Activated naive CD8-positive, alpha-beta T cell treated with anti-CD3 and anti-CD28 coated beads for 36 hours (primary cell): ENCODE measurements around the gene DHX30. TPM values are rescaled to one million over a fixed set of nuclear protein-coding genes. Genes with fewer than 3 reads are reported as not detected.
"Not testable (repeated sequence)": the region's sequence is repeated elsewhere in the genome, so short reads cannot be mapped to it uniquely, and the experiment has no call there.

ENCODE experiments used
- DNase-seq: peaks from one replicate; pipeline ENCODE4 v3.0.0; 2021
- H3K27ac Mint-ChIP-seq: one replicate; pipeline ENCODE4 v1.8.0; 2022; ENCODE audit warnings: mild to moderate bottlenecking, moderate library complexity, mixed read lengths
- H3K27me3 Mint-ChIP-seq: one replicate; pipeline ENCODE4 v1.8.0; 2022; ENCODE audit warnings: mild to moderate bottlenecking, mixed read lengths
- H3K36me3 Mint-ChIP-seq: one replicate; pipeline ENCODE4 v1.8.0; 2021; ENCODE audit warnings: mild to moderate bottlenecking, mixed read lengths
- H3K4me1 Mint-ChIP-seq: one replicate; pipeline ENCODE4 v1.8.0; 2021; ENCODE audit warnings: mixed read lengths
- H3K4me3 Mint-ChIP-seq: one replicate; pipeline ENCODE4 v1.8.0; 2022; ENCODE audit warnings: mild to moderate bottlenecking, moderate library complexity, mixed read lengths
- H3K9me3 Mint-ChIP-seq: one replicate; pipeline ENCODE4 v1.8.0; 2022; ENCODE audit warnings: mixed read lengths
- total RNA-seq, 2 experiments: library from RNA; stranded (reverse); gene quantifications; one replicate each; pipeline ENCODE4 v1.2.3, GENCODE V29; 2021

The DHX30 gene
- total RNA-seq, 2 experiments from 2014 or later: 105 to 110 TPM

DNA sequence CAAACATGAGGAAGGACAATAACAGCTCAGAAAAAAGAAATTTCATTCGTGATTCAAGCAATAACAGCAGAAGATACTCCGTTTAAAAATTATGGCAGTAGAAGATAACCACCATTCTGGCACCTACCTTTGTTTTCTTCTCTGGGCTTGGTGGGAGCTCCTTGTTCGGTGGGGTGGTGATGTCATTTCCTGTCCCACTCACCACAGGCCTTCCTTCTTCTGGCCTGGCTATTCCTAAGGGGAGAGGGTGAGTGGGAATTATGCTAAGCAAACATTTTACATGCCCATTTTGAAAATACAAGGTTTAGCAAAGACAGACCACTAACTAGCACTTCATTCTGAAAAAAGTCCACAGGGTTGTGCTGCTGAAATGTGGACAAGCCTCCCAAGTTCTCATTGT, 74.4 kb downstream of the DHX30 start:
- H3K4me1 Mint-ChIP-seq: peaks cover 12% of the 10 kb centered on the region
- H3K4me3 Mint-ChIP-seq: no peak overlapping the region
- DNase-seq: no peak
- H3K36me3 Mint-ChIP-seq: peaks cover 3% of the 10 kb centered on the region
- no peak overlapping the region for H3K27ac Mint-ChIP-seq
- no peaks in the 10 kb centered on the region for H3K9me3 Mint-ChIP-seq
- H3K27me3 Mint-ChIP-seq: no peaks in the 10 kb centered on the region

GRCh38 chr3:47877719-47878118, 74.8 kb downstream of the DHX30 start:
- Mint-ChIP-seq H3K4me1 (peaks cover 12% of the 10 kb centered on the region), H3K4me3 (no peak overlapping the region), H3K27ac (no peak overlapping the region), H3K9me3 (no peaks in the 10 kb centered on the region), H3K27me3 (no peaks in the 10 kb centered on the region), H3K36me3 (peaks cover 3% of the 10 kb centered on the region)
- no peak for DNase-seq

DNA sequence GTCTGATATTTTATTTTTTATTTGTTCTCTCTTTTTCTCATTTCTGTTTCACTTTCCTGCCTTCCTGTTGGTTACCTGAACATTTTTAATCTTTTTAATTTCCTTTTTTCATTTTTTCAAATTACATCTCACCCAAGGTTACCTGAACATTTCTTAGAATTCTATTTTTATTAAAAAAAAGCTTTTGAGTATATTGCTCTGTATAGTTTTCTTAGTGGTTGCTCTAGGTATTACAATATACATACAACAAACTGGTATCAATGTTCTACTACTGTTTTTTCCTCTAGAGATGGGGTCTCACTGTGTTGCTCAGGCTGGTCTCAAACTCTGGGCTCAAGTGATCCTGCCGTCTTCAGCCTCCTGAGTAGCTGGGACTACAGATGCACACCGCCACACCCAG, 79.4 kb downstream of the DHX30 start:
- peaks cover 2% of the 10 kb centered on the region for H3K9me3 Mint-ChIP-seq
- no peak overlapping the region for H3K27ac Mint-ChIP-seq
- peaks cover 17% of the 10 kb centered on the region for H3K4me1 Mint-ChIP-seq
- no peaks in the 10 kb centered on the region for H3K27me3 Mint-ChIP-seq
- no peak for DNase-seq
- H3K36me3 Mint-ChIP-seq: peaks cover 19% of the 10 kb centered on the region
- H3K4me3 Mint-ChIP-seq: no peak overlapping the region

GRCh38 chr3:47884603-47885002, 81.7 kb downstream of the DHX30 start:
- Mint-ChIP-seq H3K36me3 (peaks cover 19% of the 10 kb centered on the region), H3K4me1 (peaks cover 7% of the 10 kb centered on the region), H3K4me3 (no peak overlapping the region), H3K27ac (no peak overlapping the region), H3K9me3 (peaks cover 2% of the 10 kb centered on the region), H3K27me3 (no peaks in the 10 kb centered on the region)
- DNase-seq: no peak

- Mint-ChIP-seq H3K4me3 (no peak overlapping the region), H3K27ac (no peak overlapping the region), H3K9me3 (peaks cover 2% of the 10 kb centered on the region), H3K27me3 (no peaks in the 10 kb centered on the region), H3K4me1 (peaks cover 7% of the 10 kb centered on the region), H3K36me3 (peaks cover 19% of the 10 kb centered on the region)
- no peak for DNase-seq
These were observed 82.2 kb downstream of the DHX30 start for GRCh38 chr3:47885168-47885567.

DNA sequence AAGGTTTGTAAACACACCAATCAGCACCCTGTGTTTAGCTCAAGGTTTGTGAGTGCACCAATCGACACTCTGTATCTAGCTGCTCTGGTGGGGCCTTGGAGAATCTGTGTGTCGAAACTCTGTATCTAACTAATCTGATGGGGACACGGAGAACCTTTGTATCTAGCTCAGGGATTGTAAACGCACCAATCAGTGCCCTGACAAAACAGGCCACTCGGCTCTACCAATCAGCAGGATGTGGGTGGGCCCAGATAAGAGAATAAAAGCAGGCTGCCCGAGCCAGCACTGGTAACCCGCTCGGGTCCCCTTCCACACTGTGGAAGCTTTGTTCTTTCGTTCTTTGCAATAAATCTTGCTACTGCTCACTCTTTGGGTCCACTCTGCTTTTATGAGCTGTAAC, 85.1 kb downstream of the DHX30 start:
- not testable (repeated sequence) for DNase-seq, H3K9me3 Mint-ChIP-seq, H3K4me1 Mint-ChIP-seq, H3K4me3 Mint-ChIP-seq, H3K27me3 Mint-ChIP-seq, H3K27ac Mint-ChIP-seq
- peaks cover 23% of the 10 kb centered on the region for H3K36me3 Mint-ChIP-seq

- Mint-ChIP-seq H3K27ac (no peak overlapping the region), H3K36me3 (peaks cover 23% of the 10 kb centered on the region), H3K4me1 (peaks cover 7% of the 10 kb centered on the region)
These were observed 86.2 kb downstream of the DHX30 start for GRCh38 chr3:47888986-47889757.

GRCh38 chr3:47890126-47890827, 87.3 kb downstream of the DHX30 start:
- Mint-ChIP-seq H3K4me3 (no peak overlapping the region), H3K27me3 (no peaks in the 10 kb centered on the region), H3K4me1 (peaks cover under 1% of the 10 kb centered on the region), H3K36me3 (peaks cover 12% of the 10 kb centered on the region), H3K9me3 (no peaks in the 10 kb centered on the region), H3K27ac (no peak overlapping the region)
- no peak for DNase-seq

More at GRCh38 chr3:47888986-47889757, 86.2 kb downstream of the DHX30 start:
- H3K9me3 Mint-ChIP-seq: peaks cover 2% of the 10 kb centered on the region
- DNase-seq: no peak
- H3K27me3 Mint-ChIP-seq: no peaks in the 10 kb centered on the region
- no peak overlapping the region for H3K4me3 Mint-ChIP-seq

GRCh38 chr3:47890828-47891612, 88.1 kb downstream of the DHX30 start:
- H3K36me3 Mint-ChIP-seq: peaks cover 6% of the 10 kb centered on the region
- H3K27me3 Mint-ChIP-seq: no peaks in the 10 kb centered on the region
- DNase-seq: no peak
- H3K4me1 Mint-ChIP-seq: no peaks in the 10 kb centered on the region
- H3K27ac Mint-ChIP-seq: no peak overlapping the region
- H3K9me3 Mint-ChIP-seq: no peaks in the 10 kb centered on the region
- no peak overlapping the region for H3K4me3 Mint-ChIP-seq

- no peaks in the 10 kb centered on the region for H3K9me3 Mint-ChIP-seq
- no peak for DNase-seq
- peaks cover 4% of the 10 kb centered on the region for H3K36me3 Mint-ChIP-seq
- H3K27ac Mint-ChIP-seq: no peak overlapping the region
- no peak overlapping the region for H3K4me3 Mint-ChIP-seq
- H3K27me3 Mint-ChIP-seq: no peaks in the 10 kb centered on the region
- no peaks in the 10 kb centered on the region for H3K4me1 Mint-ChIP-seq
These were observed 88.7 kb downstream of the DHX30 start for GRCh38 chr3:47891613-47892005.

DNA sequence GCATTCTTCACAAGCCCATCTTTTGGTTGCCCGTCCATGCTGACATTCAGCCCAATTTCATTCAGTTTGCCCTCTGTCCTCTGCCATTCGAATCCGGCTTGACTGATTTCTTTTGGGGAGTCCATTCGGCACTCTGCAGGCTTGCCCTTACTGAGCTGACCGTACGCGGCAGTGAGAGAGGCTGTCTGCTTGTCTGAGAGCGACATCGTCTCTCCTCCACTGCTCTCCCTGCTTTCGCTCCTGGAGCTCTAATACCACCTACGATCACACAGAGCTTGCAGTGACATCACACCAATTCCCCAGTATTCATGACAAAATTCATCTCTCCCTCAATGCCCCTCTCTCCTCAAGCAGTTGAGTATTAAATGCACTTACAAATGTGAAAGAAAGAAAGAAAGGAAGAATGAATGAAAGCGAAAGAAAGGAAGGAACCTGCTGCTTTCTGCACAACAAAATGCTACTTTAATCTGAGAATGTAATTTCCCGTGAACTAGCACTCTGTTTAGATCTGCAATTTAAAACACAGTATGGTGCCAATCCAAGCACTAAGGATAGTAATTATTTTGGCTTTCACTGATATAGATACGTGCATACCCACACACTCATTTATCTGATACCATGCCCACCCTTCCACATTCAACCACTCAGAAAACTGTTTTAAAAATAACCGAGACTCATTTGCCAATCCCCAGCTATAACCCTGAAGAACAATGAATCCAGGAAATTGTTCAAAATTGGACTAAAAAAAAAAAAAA, 89.5 kb downstream of the DHX30 start:
- no peaks in the 10 kb centered on the region for H3K9me3 Mint-ChIP-seq
- H3K27ac Mint-ChIP-seq: no peak overlapping the region

DNA sequence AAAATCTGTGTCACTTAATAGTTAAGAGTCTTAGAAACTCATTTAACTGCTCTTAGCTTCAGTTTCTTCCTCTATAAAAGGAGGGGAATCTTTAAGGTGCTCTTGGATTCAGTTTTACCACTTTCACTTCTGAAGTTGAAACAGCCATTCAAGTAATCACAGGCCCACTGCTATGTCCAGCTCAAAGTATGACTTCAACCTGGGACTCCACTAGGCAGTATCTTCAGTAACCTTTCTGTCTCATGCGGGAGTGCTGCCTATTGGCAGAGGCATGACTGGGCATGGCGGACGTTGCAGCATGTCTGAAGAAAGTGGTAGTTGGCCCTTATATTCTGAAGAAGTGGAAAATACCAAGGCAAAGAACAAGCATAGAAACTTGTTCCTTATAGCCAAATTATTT, 92.3 kb downstream of the DHX30 start:
- Mint-ChIP-seq H3K27me3 (no peaks in the 10 kb centered on the region), H3K4me3 (no peak overlapping the region), H3K27ac (no peak overlapping the region), H3K36me3 (peaks cover 4% of the 10 kb centered on the region), H3K4me1 (peaks cover 13% of the 10 kb centered on the region), H3K9me3 (no peaks in the 10 kb centered on the region)
- DNase-seq: no peak

More for the DNA sequence above, 89.5 kb downstream of the DHX30 start:
- H3K36me3 Mint-ChIP-seq: peaks cover 4% of the 10 kb centered on the region
- H3K27me3 Mint-ChIP-seq: no peaks in the 10 kb centered on the region
- no peak overlapping the region for H3K4me3 Mint-ChIP-seq
- H3K4me1 Mint-ChIP-seq: no peaks in the 10 kb centered on the region
- no peak for DNase-seq

DNA sequence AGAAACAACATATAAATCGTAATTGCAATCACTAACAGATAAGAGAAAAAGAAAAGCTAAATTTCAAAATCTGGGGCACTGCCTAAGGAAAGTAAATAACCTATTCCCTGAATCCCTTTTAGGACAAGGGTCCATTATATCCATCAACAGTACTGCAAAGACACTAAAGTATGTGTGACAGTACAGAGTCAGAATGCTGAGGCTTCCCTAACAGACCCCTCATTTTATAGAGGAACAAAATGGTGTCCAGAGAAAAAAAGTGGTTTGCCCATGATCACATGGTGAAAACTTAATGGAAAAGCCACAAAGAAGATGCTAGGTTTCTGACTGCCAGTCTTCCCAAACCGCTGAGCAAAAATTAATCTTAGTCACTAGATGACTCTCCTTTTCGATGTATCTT, 93.8 kb downstream of the DHX30 start:
- Mint-ChIP-seq H3K36me3 (peaks cover 4% of the 10 kb centered on the region), H3K4me3 (no peak overlapping the region), H3K9me3 (no peaks in the 10 kb centered on the region), H3K27ac (no peak overlapping the region), H3K27me3 (no peaks in the 10 kb centered on the region), H3K4me1 (peaks cover 13% of the 10 kb centered on the region)
- no peak for DNase-seq

DNA sequence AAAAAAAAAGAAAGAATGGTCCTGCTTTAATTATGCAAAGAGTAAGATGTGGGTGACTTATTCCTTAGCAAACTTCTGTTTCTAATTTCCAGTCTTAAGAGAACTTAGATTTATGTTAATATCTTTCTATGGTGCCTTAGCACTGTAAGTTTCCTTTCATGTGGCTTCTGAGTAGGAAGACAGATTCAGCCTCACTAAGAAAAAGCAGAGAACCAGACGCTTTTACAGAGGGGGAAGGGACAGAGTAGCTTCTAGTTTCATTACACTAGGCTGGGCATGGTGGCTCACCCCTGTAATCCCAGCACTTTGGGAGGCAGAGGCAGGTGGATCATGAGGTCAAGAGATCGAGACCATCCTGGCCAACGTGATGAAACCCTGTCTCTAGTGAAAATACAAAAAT, 95.0 kb downstream of the DHX30 start:
- Mint-ChIP-seq H3K36me3 (no peaks in the 10 kb centered on the region), H3K27me3 (no peaks in the 10 kb centered on the region), H3K4me1 (peaks cover 13% of the 10 kb centered on the region)

More for the DNA sequence above, 95.0 kb downstream of the DHX30 start:
- Mint-ChIP-seq H3K27ac (no peak overlapping the region), H3K4me3 (no peak overlapping the region), H3K9me3 (no peaks in the 10 kb centered on the region)
- DNase-seq: no peak
